ENCODE data around the gene LIPN.

GRCh38 chr10:88782222-88782621, 22.4 kb downstream of the LIPN start:
- TF ChIP-seq CTCF (conservative IDR thresholded peaks at IDR 0.05; ENCODE audit: low read depth in 2 of 2) (no peak), POLR2AphosphoS5 (IDR thresholded peaks at IDR 0.05; ENCODE audit: low read depth) (no peak), EZH2 (IDR thresholded peaks at IDR 0.05; ENCODE audit: low read depth, unreplicated experiment) (no peak), EZH2phosphoT487 (IDR thresholded peaks at IDR 0.05; ENCODE audit: unreplicated experiment) (no peak), ETS1 (IDR thresholded peaks at IDR 0.05) (no peak), JUNB (IDR thresholded peaks at IDR 0.05; ENCODE audit: unreplicated experiment) (no peak), CREB1 (CRISPR knock-in tag; IDR thresholded peaks at IDR 0.05; ENCODE audit: low read depth) (no peak)

Data from GM23338 (cell line).